Measurements from ENCODE around the gene MRPL53. TPM values are rescaled to one million over a fixed set of nuclear protein-coding genes. Genes with fewer than 3 reads are reported as not detected.
A peak's percentile ranks its signal among the peaks of the same experiment; 100 is the strongest.

The MRPL53 gene
- total and polyA plus RNA-seq, 2 of the 13 experiments (the other 11 are each of a cell fraction or from before 2014, with no cell fraction given), result 34.3 to 51.9 TPM

GRCh38 chr2:74501335-74502071 is 29.0 kb upstream of the MRPL53 start (continued):
- TF ChIP-seq KIAA2018 (CRISPR knock-in tag; IDR thresholded peaks at IDR 0.05; ENCODE audit: borderline replicate concordance) (no peak), SCMH1 (CRISPR knock-in tag; IDR thresholded peaks at IDR 0.05; ENCODE audit: borderline replicate concordance) (no peak), ZNF710 (CRISPR knock-in tag; IDR thresholded peaks at IDR 0.05; ENCODE audit: borderline replicate concordance) (0 out of 2 replicates have a peak, but pooled peaks have one; percentile 8), SAP130 (CRISPR knock-in tag; IDR thresholded peaks at IDR 0.05; ENCODE audit: low read depth) (peak; percentile 16; the same call in 1 of the 2 replicates), ZNF850 (CRISPR knock-in tag; conservative IDR thresholded peaks at IDR 0.05) (no peak), SMYD3 (CRISPR knock-in tag; IDR thresholded peaks at IDR 0.05) (0 out of 2 replicates have a peak, but pooled peaks have one; percentile 18), HNF4G (IDR thresholded peaks at IDR 0.05; ENCODE audit: borderline replicate concordance, low read depth, low read length) (no peak), HNF4G (CRISPR knock-in tag; IDR thresholded peaks at IDR 0.05; ENCODE audit: borderline replicate concordance, low read depth) (no peak), ZNF879 (CRISPR knock-in tag; IDR thresholded peaks at IDR 0.05) (0 out of 2 replicates have a peak, but pooled peaks have one; percentile 31), ELF3 (CRISPR knock-in tag; IDR thresholded peaks at IDR 0.05) (no peak), PRDM10 (CRISPR knock-in tag; IDR thresholded peaks at IDR 0.05; ENCODE audit: low read depth) (no peak), HMGA1 (CRISPR knock-in tag; conservative IDR thresholded peaks at IDR 0.05) (no peak), GPBP1L1 (CRISPR knock-in tag; IDR thresholded peaks at IDR 0.05) (no peak)

Measured in HepG2 (cell line).